Bronchial epithelial cell (primary cell): ENCODE measurements around the gene DUSP28. TPM values are rescaled to one million over a fixed set of nuclear protein-coding genes. Genes with fewer than 3 reads are reported as not detected.
A peak's percentile ranks its signal among the peaks of the same experiment; 100 is the strongest.

Experiments
- DNase-seq: peaks from one replicate; pipeline ENCODE4 v3.0.0-alpha.2; 2010; ENCODE audit warnings: low read depth
- FAIRE-seq: peaks from 2 replicates; lab custom pipeline; 2011; peaks lifted over from hg19 to GRCh38; lab: Jason Lieb, UNC
- H3K27me3 ChIP-seq: 2 replicates; pipeline ENCODE4 v1.5.1; 2011; ENCODE audit warnings: low read length; ENCODE audit not compliant: control insufficient read depth, insufficient read depth
- H3K36me3 ChIP-seq: 2 replicates; pipeline ENCODE4 v1.5.1; 2011; ENCODE audit warnings: low read length; ENCODE audit not compliant: control insufficient read depth, insufficient read depth
- H3K4me3 ChIP-seq: 2 replicates; pipeline ENCODE4 v1.5.1; 2011; ENCODE audit warnings: mild to moderate bottlenecking, low read depth, low read length, control low read depth
- total RNA-seq: library from RNA; depleted of rRNA; stranded (reverse); fragments of >200 nt; gene quantifications from 2 replicates; pipeline ENCODE4 v1.2.1, GENCODE V29; 2014
- TF ChIP-seq, protein P1 (sequence below): IDR thresholded peaks from 2 replicates; pipeline ENCODE4 v1.5.1; 2011; ENCODE audit warnings: mild to moderate bottlenecking, moderate library complexity, low read length, control low read depth, inconsistent platforms; ENCODE audit not compliant: insufficient read depth, severe bottlenecking

The DUSP28 gene
- total RNA-seq, 1 donor from 2014 or later: 2.1 TPM

DNA sequence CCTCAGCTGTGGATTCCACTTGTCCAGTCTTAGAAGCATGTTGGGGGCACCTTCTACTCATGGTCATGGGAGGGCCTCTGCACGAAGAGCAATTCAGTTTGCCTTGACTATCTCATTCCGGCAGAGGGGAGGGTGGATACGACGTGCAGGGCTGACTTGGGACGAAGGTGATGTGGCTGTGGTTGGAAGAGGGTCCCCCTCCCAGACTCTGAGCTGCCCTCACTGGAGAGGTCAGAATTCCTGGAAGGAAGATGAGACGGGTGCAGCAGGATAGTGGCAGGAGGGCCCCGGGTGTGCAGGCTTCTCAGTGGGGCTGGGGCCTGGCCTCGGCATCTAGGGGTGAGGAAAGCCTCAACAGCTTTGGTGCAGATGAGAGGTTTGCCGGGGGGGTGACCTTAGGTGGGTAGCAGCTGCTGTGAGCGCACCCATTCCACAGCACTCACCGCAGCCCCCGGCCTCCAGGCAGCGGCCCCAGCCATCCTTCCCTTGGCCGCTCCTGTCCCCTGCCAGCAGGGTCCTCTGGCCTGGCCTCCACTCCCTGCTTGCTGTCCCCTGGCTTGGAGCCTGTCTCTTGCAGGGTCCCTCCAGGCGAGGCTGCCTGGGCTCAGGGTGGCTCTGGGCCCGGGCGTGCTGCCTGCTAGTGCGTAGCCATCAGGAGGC, 11.3 kb downstream of the DUSP28 start:
- no peak for DNase-seq
- Histone ChIP-seq H3K27me3 (no peaks in the 10 kb centered on the region), H3K4me3 (no peak overlapping the region), H3K36me3 (no peaks in the 10 kb centered on the region)
- FAIRE-seq: no peak
- TF ChIP-seq, protein P1, sequence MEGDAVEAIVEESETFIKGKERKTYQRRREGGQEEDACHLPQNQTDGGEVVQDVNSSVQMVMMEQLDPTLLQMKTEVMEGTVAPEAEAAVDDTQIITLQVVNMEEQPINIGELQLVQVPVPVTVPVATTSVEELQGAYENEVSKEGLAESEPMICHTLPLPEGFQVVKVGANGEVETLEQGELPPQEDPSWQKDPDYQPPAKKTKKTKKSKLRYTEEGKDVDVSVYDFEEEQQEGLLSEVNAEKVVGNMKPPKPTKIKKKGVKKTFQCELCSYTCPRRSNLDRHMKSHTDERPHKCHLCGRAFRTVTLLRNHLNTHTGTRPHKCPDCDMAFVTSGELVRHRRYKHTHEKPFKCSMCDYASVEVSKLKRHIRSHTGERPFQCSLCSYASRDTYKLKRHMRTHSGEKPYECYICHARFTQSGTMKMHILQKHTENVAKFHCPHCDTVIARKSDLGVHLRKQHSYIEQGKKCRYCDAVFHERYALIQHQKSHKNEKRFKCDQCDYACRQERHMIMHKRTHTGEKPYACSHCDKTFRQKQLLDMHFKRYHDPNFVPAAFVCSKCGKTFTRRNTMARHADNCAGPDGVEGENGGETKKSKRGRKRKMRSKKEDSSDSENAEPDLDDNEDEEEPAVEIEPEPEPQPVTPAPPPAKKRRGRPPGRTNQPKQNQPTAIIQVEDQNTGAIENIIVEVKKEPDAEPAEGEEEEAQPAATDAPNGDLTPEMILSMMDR: no peak

DNA sequence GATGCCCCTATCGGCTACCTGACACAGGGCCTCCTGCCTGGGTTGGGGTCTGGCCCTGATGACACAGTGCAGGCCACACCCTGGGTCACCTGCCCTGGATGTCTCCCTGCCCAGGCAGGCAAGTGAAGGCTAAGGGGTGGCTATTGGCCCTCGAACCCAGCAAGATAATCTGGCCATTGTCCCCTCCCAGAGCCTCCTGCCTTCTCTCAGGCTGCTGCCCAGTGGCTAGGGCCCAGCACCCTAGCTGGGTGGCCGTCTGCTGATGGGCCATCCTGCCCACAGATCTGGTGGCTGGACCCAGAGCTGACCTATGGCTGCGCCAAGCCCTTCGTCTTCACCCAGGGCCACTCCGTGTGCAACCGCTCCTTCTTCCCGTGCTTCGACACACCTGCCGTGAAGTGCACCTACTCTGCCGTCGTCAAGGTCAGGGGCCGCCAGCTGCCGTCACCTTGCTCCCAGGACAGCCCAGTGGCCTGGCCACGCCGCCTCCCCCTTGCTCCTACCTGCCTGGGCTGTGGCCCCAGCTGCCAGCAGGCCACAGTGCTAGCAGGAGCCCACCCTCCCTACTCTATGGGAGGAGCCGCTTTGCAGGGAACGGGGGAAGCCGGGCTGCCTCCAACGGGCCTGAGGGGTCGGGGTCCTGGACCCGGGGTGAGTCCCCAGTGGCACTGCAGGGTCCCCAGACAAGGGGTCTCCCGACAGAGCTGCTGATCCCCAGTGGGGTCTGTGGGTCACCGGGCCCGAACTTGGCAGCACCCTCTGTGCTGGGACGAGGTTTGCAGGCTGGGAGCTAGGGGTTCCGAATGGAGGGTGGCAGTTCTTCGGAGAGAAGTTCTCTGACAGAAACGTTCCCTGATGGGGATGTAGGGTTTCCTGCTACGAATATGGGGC, 12.2 kb downstream of the DUSP28 start:
- Histone ChIP-seq H3K36me3 (peaks cover 6% of the 10 kb centered on the region), H3K27me3 (no peaks in the 10 kb centered on the region), H3K4me3 (no peak overlapping the region)
- FAIRE-seq: no peak
- no peak for DNase-seq
- TF ChIP-seq, protein P1: no peak

DNA sequence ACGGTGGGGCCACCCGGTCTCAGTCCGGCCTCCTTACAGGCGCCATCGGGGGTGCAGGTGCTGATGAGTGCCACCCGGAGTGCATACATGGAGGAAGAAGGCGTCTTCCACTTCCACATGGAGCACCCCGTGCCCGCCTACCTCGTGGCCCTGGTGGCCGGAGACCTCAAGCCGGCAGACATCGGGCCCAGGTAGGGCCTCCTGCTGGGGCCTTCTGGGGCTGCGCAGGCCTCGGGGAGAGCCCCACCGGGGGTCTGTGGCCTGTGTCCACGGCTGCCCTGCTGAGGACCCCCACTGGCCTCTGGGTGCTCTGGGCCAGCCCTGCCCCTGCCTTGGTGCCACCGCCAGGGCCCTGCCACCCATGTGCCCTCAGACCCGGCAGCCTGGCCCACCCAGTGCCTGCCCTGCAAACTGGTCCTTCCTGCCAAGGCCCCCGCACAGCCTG, 12.9 kb downstream of the DUSP28 start:
- DNase-seq: no peak
- FAIRE-seq: no peak
- Histone ChIP-seq H3K4me3 (no peak overlapping the region), H3K36me3 (peaks cover 10% of the 10 kb centered on the region), H3K27me3 (no peaks in the 10 kb centered on the region)
- TF ChIP-seq, protein P1: no peak

DNA sequence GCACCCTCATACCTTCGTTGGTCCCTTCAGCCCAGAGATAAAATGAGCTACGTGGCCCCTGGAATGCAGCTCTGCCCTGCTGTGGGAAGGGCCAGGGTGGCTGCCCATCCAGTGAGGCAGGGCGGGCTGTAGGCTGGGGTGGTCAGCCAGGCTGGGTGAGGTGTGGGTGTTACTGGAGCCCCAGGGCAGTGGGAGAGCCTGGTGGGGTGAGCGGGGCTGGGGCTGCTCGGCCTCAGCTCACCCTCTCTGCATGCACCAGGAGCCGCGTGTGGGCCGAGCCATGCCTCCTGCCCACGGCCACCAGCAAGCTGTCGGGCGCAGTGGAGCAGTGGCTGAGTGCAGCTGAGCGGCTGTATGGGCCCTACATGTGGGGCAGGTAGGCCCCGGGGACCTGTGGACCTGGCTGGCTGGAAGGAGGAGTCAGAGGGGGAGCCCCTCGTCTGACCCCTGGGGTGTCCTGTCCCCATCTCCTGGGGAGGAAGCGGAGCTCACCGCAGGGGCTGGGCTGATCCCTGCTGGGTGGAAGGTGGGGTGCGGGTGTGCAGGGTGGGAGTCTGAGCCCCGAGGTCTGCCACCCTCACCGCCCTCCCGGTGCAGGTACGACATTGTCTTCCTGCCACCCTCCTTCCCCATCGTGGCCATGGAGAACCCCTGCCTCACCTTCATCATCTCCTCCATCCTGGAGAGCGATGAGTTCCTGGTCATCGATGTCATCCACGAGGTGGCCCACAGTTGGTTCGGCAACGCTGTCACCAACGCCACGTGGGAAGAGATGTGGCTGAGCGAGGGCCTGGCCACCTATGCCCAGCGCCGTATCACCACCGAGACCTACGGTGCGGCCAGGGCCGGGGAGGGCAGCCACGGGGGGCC, 13.6 kb downstream of the DUSP28 start:
- DNase-seq (no peak), FAIRE-seq (peak; percentile 7)
- TF ChIP-seq, protein P1: no peak
- Histone ChIP-seq H3K27me3 (no peaks in the 10 kb centered on the region), H3K4me3 (no peak overlapping the region), H3K36me3 (peaks cover 12% of the 10 kb centered on the region)

DNA sequence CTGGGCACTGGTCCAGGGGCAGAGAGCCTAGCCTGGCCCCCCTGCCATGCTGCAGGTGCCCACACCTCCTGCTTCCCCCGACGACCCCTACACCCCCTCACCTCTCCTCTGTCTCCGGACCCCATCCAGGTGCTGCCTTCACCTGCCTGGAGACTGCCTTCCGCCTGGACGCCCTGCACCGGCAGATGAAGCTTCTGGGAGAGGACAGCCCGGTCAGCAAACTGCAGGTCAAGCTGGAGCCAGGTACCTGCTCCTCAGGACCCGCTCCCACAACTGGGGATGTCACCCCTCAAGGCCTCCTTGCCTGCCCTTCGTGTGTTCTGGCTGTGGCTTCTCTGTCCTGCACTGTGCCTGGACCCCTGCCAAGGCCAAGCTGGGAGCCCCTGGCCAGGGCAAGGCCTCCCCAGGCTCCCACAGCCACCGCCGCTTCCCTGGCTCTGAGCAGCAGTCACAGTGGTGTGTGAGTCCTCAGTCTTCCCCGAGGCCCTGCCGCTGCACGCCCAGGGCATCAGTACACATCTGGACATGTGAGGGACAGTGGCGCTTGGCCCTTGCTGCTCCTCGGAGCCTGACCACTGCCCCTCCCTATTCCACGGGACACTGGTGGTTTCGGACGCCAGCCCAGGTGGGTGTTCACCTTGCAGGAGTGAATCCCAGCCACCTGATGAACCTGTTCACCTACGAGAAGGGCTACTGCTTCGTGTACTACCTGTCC, 14.4 kb downstream of the DUSP28 start:
- DNase-seq (no peak), FAIRE-seq (no peak)
- H3K4me3 ChIP-seq: no peak overlapping the region
- H3K36me3 ChIP-seq: peaks cover 13% of the 10 kb centered on the region
- H3K27me3 ChIP-seq: no peaks in the 10 kb centered on the region
- TF ChIP-seq, protein P1: no peak
